CD4-positive, alpha-beta T cell (primary cell): Measurements from ENCODE around the gene DSP. TPM values are rescaled to one million over a fixed set of nuclear protein-coding genes. Genes with fewer than 3 reads are reported as not detected.

Source experiments
- ATAC-seq: fragments of 200-7000 bp; cut with Tn5 transposase; one replicate; pipeline ENCODE4 v1.10.0; 2022; ENCODE audit warnings: mild to moderate bottlenecking; ENCODE audit not compliant: poor library complexity
- CTCF ChIA-PET: fragments of 350-600 bp; sonication (Branson Sonifier 250); formaldehyde crosslinking; loops from one replicate; lab custom pipeline; 2021; ENCODE audit warnings: antibody characterized with exemption, inconsistent platforms; lab: Charles Lee
- POLR2A ChIA-PET: fragments of 350-600 bp; sonication (Branson Sonifier 250); formaldehyde crosslinking; loops from one replicate; lab custom pipeline; 2021; ENCODE audit warnings: antibody characterized with exemption, inconsistent platforms; lab: Charles Lee
- DNase-seq, 14 experiments: peaks; one replicate each; pipeline ENCODE4 v3.0.0-alpha.2; 2013 to 2020; ENCODE audit warnings: mixed read lengths in 2 of 14
- H3K27ac ChIP-seq, 2 donors: one replicate each; pipeline versions ENCODE4 v1.5.1 to v1.7.0; 2013; ENCODE audit warnings: low read length in 2 of 2, low read depth in 1 of 2, mild to moderate bottlenecking in 1 of 2
- H3K27me3 ChIP-seq, 2 experiments: 1 replicate in 1 of 2; 2 replicates in 1 of 2; pipeline versions ENCODE4 v1.6.1 to v1.7.0; 2013; ENCODE audit warnings: low read length in 2 of 2, control low read depth in 1 of 2, mild to moderate bottlenecking in 1 of 2, moderate library complexity in 1 of 2; ENCODE audit not compliant: insufficient read depth in 2 of 2, control insufficient read depth in 1 of 2
- H3K36me3 ChIP-seq: one replicate; pipeline ENCODE4 v1.6.1; 2013; ENCODE audit warnings: low read length, control low read depth; ENCODE audit not compliant: insufficient read depth
- H3K4me1 ChIP-seq: one replicate; pipeline ENCODE4 v1.6.1; 2013; ENCODE audit warnings: low read length, control low read depth; ENCODE audit not compliant: insufficient read depth
- H3K4me3 ChIP-seq: one replicate; pipeline ENCODE4 v1.5.1; 2013; ENCODE audit warnings: mild to moderate bottlenecking, low read length, moderate library complexity
- H3K9me3 ChIP-seq, 2 experiments: 1 replicate in 1 of 2; 2 replicates in 1 of 2; pipeline versions ENCODE4 v1.6.1 to v1.7.0; 2013; ENCODE audit warnings: low read length in 2 of 2, mild to moderate bottlenecking in 2 of 2, control low read depth in 1 of 2, moderate library complexity in 1 of 2; ENCODE audit not compliant: control insufficient read depth in 1 of 2, insufficient read depth in 1 of 2
- H3K27ac Mint-ChIP-seq: one replicate; pipeline ENCODE4 v1.8.0; 2020; ENCODE audit warnings: mixed read lengths
- H3K27me3 Mint-ChIP-seq: one replicate; pipeline ENCODE4 v1.8.0; 2021; ENCODE audit warnings: mixed read lengths
- H3K36me3 Mint-ChIP-seq: one replicate; pipeline ENCODE4 v1.8.0; 2021; ENCODE audit warnings: low read depth, mixed read lengths
- H3K4me1 Mint-ChIP-seq: one replicate; pipeline ENCODE4 v1.8.0; 2021; ENCODE audit warnings: low read depth, mixed read lengths
- H3K4me3 Mint-ChIP-seq: one replicate; pipeline ENCODE4 v1.8.0; 2020; ENCODE audit warnings: mild to moderate bottlenecking, mixed read lengths
- H3K9me3 Mint-ChIP-seq: one replicate; pipeline ENCODE4 v1.8.0; 2020; ENCODE audit warnings: mixed read lengths
- CTCF ChIP-seq: fragments of 200-600 bp; IDR thresholded peaks from one replicate; pipeline ENCODE4 v1.8.0; 2022; ENCODE audit warnings: antibody characterized with exemption, mild to moderate bottlenecking
- intact Hi-C, 2 experiments: fragments of 100-400 bp; cut with DNase I in 1 of 2; cut with micrococcal nuclease in 1 of 2; formaldehyde crosslinking; loops; one replicate each; pipeline versions ENCODE4 v1.15.1 to v1.9.0; 2023 to 2025; cut with DNase I, micrococcal nuclease
- total RNA-seq, 174 experiments: library from RNA in 2 of 174; stranded (reverse) in 2 of 174; gene quantifications; one replicate each; pipeline ENCODE4 v1.2.3 and lab custom pipeline; 2021 to 2026

DSP gene
- total RNA-seq, 2 experiments from 2014 or later, result 0.14 TPM; not detected in 1

- no peak for ATAC-seq
- no peak for DNase-seq
- no peak for TF ChIP-seq CTCF
- Histone ChIP-seq H3K27me3 (peaks cover 7 to 11% of the 10 kb centered on the region in 2 experiments), H3K27ac (no peak overlapping the region), H3K9me3 (no peaks in the 10 kb centered on the region), H3K4me3 (no peak overlapping the region), H3K4me1 (no peaks in the 10 kb centered on the region), H3K36me3 (no peaks in the 10 kb centered on the region)
- ChIA-PET CTCF (no interaction called here), POLR2A (no interaction called here)
- no peak overlapping the region for H3K4me3 Mint-ChIP-seq
- peaks cover 74% of the 10 kb centered on the region for H3K27me3 Mint-ChIP-seq
- no peak overlapping the region for H3K27ac Mint-ChIP-seq
- no peaks in the 10 kb centered on the region for H3K4me1 Mint-ChIP-seq
- intact Hi-C loops, result no loop called here
- H3K9me3 Mint-ChIP-seq, result no peaks in the 10 kb centered on the region
- no peaks in the 10 kb centered on the region for H3K36me3 Mint-ChIP-seq
Measured at GRCh38 chr6:7523922-7524321, 17.5 kb upstream of the DSP start.

- Mint-ChIP-seq H3K4me1 (no peaks in the 10 kb centered on the region), H3K27ac (no peak overlapping the region), H3K4me3 (no peak overlapping the region), H3K36me3 (no peaks in the 10 kb centered on the region), H3K9me3 (no peaks in the 10 kb centered on the region), H3K27me3 (peaks cover 68% of the 10 kb centered on the region)
- H3K4me3 ChIP-seq, result no peak overlapping the region
- H3K36me3 ChIP-seq, result no peaks in the 10 kb centered on the region
- no peak overlapping the region for H3K27ac ChIP-seq
- intact Hi-C loops, result no loop called here
- H3K4me1 ChIP-seq, result no peaks in the 10 kb centered on the region
- ChIA-PET CTCF (no interaction called here), POLR2A (no interaction called here)
- no peaks in the 10 kb centered on the region for H3K9me3 ChIP-seq
- no peak for ATAC-seq
- no peak for TF ChIP-seq CTCF
- no peak for DNase-seq
- peaks cover 7 to 11% of the 10 kb centered on the region in 2 experiments for H3K27me3 ChIP-seq
Measured at GRCh38 chr6:7526755-7527154, 14.7 kb upstream of the DSP start.

GRCh38 chr6:7528565-7528964 is 12.9 kb upstream of the DSP start:
- Histone ChIP-seq H3K9me3 (no peaks in the 10 kb centered on the region), H3K27ac (no peak overlapping the region), H3K36me3 (no peaks in the 10 kb centered on the region), H3K4me3 (no peak overlapping the region), H3K4me1 (no peaks in the 10 kb centered on the region), H3K27me3 (peaks cover 7 to 15% of the 10 kb centered on the region in 2 experiments)
- no peak for TF ChIP-seq CTCF
- ATAC-seq (no peak), DNase-seq (no peak)
- intact Hi-C loops, result no loop called here
- Mint-ChIP-seq H3K27me3 (peaks cover 51% of the 10 kb centered on the region), H3K36me3 (no peaks in the 10 kb centered on the region), H3K9me3 (no peaks in the 10 kb centered on the region), H3K4me3 (no peak overlapping the region), H3K27ac (no peak overlapping the region), H3K4me1 (no peaks in the 10 kb centered on the region)
- ChIA-PET POLR2A (no interaction called here), CTCF (no interaction called here)
